Keratinocyte (primary cell): ENCODE measurements around the gene TXNRD1.

Source experiments
- EZH2 ChIP-seq: IDR thresholded peaks from one replicate; pipeline ENCODE4 v1.6.1; 2012; ENCODE audit warnings: inconsistent platforms, mild to moderate bottlenecking, low read length, moderate library complexity
- TF ChIP-seq, protein P1 (sequence below), 3 experiments: IDR thresholded peaks in 1 of 3; conservative IDR thresholded peaks in 1 of 3; optimal IDR thresholded peaks in 1 of 3; 2 replicates in 2 of 3; 3 replicates in 1 of 3; pipeline versions ENCODE3 to v1.5.1; 2011; ENCODE audit warnings: low read length in 3 of 3, mild to moderate bottlenecking in 3 of 3, moderate library complexity in 2 of 3, control low read depth in 1 of 3, inconsistent platforms in 1 of 3; ENCODE audit not compliant: insufficient read depth in 2 of 3; ENCODE audit errors: extremely low read depth in 1 of 3

DNA sequence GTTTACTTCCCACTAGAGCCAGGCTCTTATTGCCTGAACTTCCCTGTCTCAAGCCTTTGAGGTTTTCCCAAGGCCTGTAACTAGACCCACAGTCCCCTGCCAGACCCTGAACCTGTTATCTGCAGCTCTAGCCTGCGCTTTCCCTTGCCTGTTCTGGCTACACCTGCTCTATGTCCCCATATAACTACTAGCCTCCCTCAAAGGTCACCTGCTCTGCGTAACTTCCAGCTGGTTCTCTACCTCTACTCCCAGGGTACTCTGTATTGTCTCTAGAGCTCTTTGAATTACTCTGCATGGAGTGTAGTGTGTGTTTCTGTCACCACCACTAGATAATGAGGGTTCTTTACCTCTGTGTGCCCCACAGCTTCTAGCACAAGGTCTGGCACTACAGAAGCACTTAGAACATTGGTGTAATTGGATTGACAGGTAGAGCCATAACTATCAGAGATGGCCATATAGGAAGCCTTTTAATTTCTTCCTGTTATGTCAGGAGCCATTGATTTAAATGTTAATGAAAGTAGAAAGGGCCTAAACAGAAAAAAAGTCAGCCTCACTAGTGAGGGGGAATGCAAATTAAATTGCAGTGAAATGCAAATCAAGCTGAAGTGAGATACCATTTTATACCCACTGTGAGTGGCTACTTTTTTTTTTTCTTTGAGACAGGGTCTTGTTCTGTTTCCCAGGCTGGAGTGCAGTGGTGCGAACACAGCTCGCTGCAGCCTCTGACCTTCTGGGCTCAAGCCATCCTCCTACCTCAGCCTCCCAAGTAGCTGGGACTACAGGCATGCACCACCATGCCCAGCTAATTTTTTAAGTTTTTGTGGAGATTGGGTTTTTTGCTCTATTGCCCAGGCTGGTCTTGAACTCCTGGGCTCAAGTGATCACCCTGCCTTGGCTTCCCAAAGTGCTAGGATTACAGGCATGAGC lies 135.7 kb downstream of the TXNRD1 start:
- TF ChIP-seq, protein P1, sequence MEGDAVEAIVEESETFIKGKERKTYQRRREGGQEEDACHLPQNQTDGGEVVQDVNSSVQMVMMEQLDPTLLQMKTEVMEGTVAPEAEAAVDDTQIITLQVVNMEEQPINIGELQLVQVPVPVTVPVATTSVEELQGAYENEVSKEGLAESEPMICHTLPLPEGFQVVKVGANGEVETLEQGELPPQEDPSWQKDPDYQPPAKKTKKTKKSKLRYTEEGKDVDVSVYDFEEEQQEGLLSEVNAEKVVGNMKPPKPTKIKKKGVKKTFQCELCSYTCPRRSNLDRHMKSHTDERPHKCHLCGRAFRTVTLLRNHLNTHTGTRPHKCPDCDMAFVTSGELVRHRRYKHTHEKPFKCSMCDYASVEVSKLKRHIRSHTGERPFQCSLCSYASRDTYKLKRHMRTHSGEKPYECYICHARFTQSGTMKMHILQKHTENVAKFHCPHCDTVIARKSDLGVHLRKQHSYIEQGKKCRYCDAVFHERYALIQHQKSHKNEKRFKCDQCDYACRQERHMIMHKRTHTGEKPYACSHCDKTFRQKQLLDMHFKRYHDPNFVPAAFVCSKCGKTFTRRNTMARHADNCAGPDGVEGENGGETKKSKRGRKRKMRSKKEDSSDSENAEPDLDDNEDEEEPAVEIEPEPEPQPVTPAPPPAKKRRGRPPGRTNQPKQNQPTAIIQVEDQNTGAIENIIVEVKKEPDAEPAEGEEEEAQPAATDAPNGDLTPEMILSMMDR (optimal IDR thresholded peaks at IDR 0.05 in 1 of 3, IDR thresholded peaks at IDR 0.05 in 1 of 3, conservative IDR thresholded peaks at IDR 0.05 in 1 of 3; ENCODE audit: extremely low read depth in 1 of 3, insufficient read depth in 2 of 3, low read length in 3 of 3), result no peak
- TF ChIP-seq EZH2, result no peak
